GM23248 (cell line): ENCODE results near the gene TOX2.

Experiments used
- EZH2 ChIP-seq: fragments of 200-600 bp; sonication (generic); IDR thresholded peaks from 2 replicates; pipeline ENCODE4 v1.6.1; 2018; ENCODE audit warnings: antibody characterized with exemption, mild to moderate bottlenecking; ENCODE audit not compliant: insufficient read depth, poor library complexity, severe bottlenecking
- EZH2phosphoT487 ChIP-seq: fragments of 200-600 bp; sonication (generic); IDR thresholded peaks from 2 replicates; pipeline ENCODE4 v1.6.1; 2018; ENCODE audit warnings: antibody characterized with exemption, moderate library complexity, mild to moderate bottlenecking, low read depth; ENCODE audit not compliant: insufficient read depth

DNA sequence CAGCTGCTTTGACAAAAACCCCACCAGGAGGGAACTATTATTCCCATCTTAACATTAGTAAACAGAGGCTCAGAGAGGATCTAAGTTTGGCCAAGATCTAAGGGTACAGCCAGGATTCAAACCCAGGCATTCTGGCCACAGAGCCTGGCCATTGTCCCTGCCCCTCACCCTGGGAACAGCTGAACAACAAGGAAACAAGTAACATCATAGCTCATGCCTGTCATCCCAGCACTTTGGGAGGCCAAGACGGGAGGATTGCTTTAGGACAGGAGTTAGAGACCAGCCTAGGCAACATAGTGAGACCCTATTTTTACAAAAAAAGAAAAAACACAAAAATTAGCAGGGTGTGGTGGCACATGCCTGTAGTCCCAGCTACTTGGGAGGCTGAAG is 27.5 kb downstream of the TOX2 start:
- TF ChIP-seq EZH2 (no peak), EZH2phosphoT487 (no peak)
